ENCODE measurements around the gene AADAC. TPM values are rescaled to one million over a fixed set of nuclear protein-coding genes. Genes with fewer than 3 reads are reported as not detected.

AADAC gene
- polyA plus RNA-seq, 1 of the 3 experiments (the other 2 are of a cell fraction) = 1.2 TPM

GRCh38 chr3:151835751-151836525 is 22.0 kb downstream of the AADAC start:
- Histone ChIP-seq H3K4me3 (ENCODE audit: low read depth in 2 of 2, low read length in 1 of 2) (no peak overlapping the region), H3K4me1 (ENCODE audit: control insufficient read depth in 1 of 2, insufficient read depth in 2 of 2, low read depth in 1 of 2, low read length in 1 of 2) (peaks cover 0 to 26% of the 10 kb centered on the region in 2 experiments), H3K36me3 (replicated peaks in 1 of 2; ENCODE audit: control insufficient read depth in 1 of 2, insufficient read depth in 2 of 2, low read length in 1 of 2) (no peaks in the 10 kb centered on the region), H2AFZ (ENCODE audit: low read depth) (no peak overlapping the region), H3K9me2 (no peaks in the 10 kb centered on the region; the same call in 1 of the 2 replicates), H3F3A (replicated peaks; ENCODE audit: insufficient read depth) (peaks cover 38% of the 10 kb centered on the region), H3K27ac (ENCODE audit: low read depth in 2 of 2, low read length in 1 of 2) (peak overlapping the region; percentile 82 to 84; a peak in 3 of 4 replicates), H3K27me3 (ENCODE audit: insufficient read depth) (no peaks in the 10 kb centered on the region), H3K79me2 (ENCODE audit: insufficient read depth) (peaks cover 26% of the 10 kb centered on the region), H3K9me3 (no peaks in the 10 kb centered on the region), H3K4me2 (peak overlapping the region; percentile 18; the same call in 1 of the 2 replicates), H4K20me1 (ENCODE audit: insufficient read depth) (no peaks in the 10 kb centered on the region), H3K9ac (no peak overlapping the region)
- 29% methylated on average over 5 of the region's 5 CpGs for WGBS (ENCODE audit: low lambda C conversion rate)
- no peak for DNase-seq
- ChIA-PET POLR2A (no interaction called here), CTCF (interaction anchor here (1.2 to 4.4 kb wide), 5 partner anchors 12 to 667 kb away, joined by 3 to 45 read pairs (median 25); no protein-coding TSS in a partner anchor)
- TF ChIP-seq JUND (IDR thresholded peaks at IDR 0.05) = no peak
- TF ChIP-seq EP300 (IDR thresholded peaks at IDR 0.05; ENCODE audit: borderline replicate concordance in 1 of 2, low read depth in 1 of 2, low read length in 1 of 2) = no peak
- no peak for TF ChIP-seq TAF1 (IDR thresholded peaks at IDR 0.05; ENCODE audit: borderline replicate concordance, low read depth, low read length)
- no peak for TF ChIP-seq RCOR1 (IDR thresholded peaks at IDR 0.05; ENCODE audit: low read length)
- TF ChIP-seq TCF12 (IDR thresholded peaks at IDR 0.05) = 0 out of 2 replicates have a peak, but pooled peaks have one; percentile 4

DNA sequence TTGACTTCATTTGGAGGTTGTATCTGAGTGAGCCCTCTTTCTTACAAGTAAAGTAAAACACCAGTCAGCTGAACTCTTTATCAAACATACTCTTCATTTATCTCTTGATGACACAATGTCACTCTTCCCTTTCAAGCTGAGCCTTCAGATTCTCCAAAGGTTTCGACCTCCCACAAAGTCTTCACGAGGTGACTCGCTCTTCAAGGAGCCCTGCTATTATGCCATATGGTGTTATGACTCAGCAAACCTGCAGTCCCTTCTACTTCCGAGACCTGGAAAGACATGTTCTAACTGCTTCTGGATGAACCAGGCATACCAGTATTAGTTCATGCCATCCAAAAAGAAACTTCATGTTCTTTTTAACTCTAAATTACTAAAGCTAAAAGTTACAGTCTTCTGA is 23.1 kb downstream of the AADAC start:
- POLR2A ChIA-PET = no interaction called here
- 5% methylated on average over 4 of the region's 4 CpGs for WGBS (ENCODE audit: low lambda C conversion rate)
- TF ChIP-seq EP300 (IDR thresholded peaks at IDR 0.05; ENCODE audit: borderline replicate concordance in 1 of 2, low read depth in 1 of 2, low read length in 1 of 2) (no peak), FOSL2 (IDR thresholded peaks at IDR 0.05; ENCODE audit: borderline replicate concordance, low read depth) (peak; percentile 50; the same call in 1 of the 2 replicates), SMC3 (IDR thresholded peaks at IDR 0.05; ENCODE audit: low read depth, low read length) (no peak), NRF1 (IDR thresholded peaks at IDR 0.05; ENCODE audit: low read depth, low read length) (no peak), YY1 (IDR thresholded peaks at IDR 0.05; ENCODE audit: low read depth) (no peak), RFX5 (IDR thresholded peaks at IDR 0.05; ENCODE audit: low read length) (no peak), ELF1 (IDR thresholded peaks at IDR 0.05) (no peak), CTCF (IDR thresholded peaks at IDR 0.05) (no peak), JUND (IDR thresholded peaks at IDR 0.05) (peak; percentile 40; the same call in 1 of the 2 replicates), MAX (IDR thresholded peaks at IDR 0.05; ENCODE audit: low read depth) (0 out of 2 replicates have a peak, but pooled peaks have one; percentile 24), SIN3A (IDR thresholded peaks at IDR 0.05; ENCODE audit: borderline replicate concordance, low read depth, low read length) (no peak), FOXJ3 (CRISPR knock-in tag; IDR thresholded peaks at IDR 0.05) (no peak), GATA2 (CRISPR knock-in tag; IDR thresholded peaks at IDR 0.05) (no peak), MXI1 (IDR thresholded peaks at IDR 0.05; ENCODE audit: low read depth, low read length) (no peak), EZH2phosphoT487 (IDR thresholded peaks at IDR 0.05; ENCODE audit: borderline replicate concordance, low read depth) (no peak)
- TF ChIP-seq, protein P1, sequence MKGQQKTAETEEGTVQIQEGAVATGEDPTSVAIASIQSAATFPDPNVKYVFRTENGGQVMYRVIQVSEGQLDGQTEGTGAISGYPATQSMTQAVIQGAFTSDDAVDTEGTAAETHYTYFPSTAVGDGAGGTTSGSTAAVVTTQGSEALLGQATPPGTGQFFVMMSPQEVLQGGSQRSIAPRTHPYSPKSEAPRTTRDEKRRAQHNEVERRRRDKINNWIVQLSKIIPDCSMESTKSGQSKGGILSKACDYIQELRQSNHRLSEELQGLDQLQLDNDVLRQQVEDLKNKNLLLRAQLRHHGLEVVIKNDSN (IDR thresholded peaks at IDR 0.05; ENCODE audit: borderline replicate concordance, low read depth) = no peak
- TF ChIP-seq, protein P2, sequence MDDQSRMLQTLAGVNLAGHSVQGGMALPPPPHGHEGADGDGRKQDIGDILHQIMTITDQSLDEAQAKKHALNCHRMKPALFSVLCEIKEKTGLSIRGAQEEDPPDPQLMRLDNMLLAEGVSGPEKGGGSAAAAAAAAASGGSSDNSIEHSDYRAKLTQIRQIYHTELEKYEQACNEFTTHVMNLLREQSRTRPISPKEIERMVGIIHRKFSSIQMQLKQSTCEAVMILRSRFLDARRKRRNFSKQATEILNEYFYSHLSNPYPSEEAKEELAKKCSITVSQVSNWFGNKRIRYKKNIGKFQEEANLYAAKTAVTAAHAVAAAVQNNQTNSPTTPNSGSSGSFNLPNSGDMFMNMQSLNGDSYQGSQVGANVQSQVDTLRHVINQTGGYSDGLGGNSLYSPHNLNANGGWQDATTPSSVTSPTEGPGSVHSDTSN (IDR thresholded peaks at IDR 0.05) = peak; percentile 67; the same call in 1 of the 2 replicates
- TF ChIP-seq, protein P3, sequence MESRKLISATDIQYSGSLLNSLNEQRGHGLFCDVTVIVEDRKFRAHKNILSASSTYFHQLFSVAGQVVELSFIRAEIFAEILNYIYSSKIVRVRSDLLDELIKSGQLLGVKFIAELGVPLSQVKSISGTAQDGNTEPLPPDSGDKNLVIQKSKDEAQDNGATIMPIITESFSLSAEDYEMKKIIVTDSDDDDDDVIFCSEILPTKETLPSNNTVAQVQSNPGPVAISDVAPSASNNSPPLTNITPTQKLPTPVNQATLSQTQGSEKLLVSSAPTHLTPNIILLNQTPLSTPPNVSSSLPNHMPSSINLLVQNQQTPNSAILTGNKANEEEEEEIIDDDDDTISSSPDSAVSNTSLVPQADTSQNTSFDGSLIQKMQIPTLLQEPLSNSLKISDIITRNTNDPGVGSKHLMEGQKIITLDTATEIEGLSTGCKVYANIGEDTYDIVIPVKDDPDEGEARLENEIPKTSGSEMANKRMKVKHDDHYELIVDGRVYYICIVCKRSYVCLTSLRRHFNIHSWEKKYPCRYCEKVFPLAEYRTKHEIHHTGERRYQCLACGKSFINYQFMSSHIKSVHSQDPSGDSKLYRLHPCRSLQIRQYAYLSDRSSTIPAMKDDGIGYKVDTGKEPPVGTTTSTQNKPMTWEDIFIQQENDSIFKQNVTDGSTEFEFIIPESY (IDR thresholded peaks at IDR 0.05; ENCODE audit: borderline replicate concordance, low read depth) = no peak

More for the DNA sequence above, 23.1 kb downstream of the AADAC start:
- Histone ChIP-seq H3K4me3 (ENCODE audit: low read depth in 2 of 2, low read length in 1 of 2) (no peak overlapping the region), H3K9me3 (no peaks in the 10 kb centered on the region), H3F3A (replicated peaks; ENCODE audit: insufficient read depth) (peaks cover 47% of the 10 kb centered on the region), H2AFZ (ENCODE audit: low read depth) (0 out of 2 replicates have a peak overlapping the region, but pooled peaks have one; percentile 20), H3K27me3 (ENCODE audit: insufficient read depth) (no peaks in the 10 kb centered on the region), H3K9me2 (no peaks in the 10 kb centered on the region; the same call in 1 of the 2 replicates), H3K79me2 (ENCODE audit: insufficient read depth) (peaks cover 19% of the 10 kb centered on the region), H4K20me1 (ENCODE audit: insufficient read depth) (no peaks in the 10 kb centered on the region), H3K36me3 (replicated peaks in 1 of 2; ENCODE audit: control insufficient read depth in 1 of 2, insufficient read depth in 2 of 2, low read length in 1 of 2) (peaks cover 0 to 5% of the 10 kb centered on the region in 2 experiments), H3K27ac (ENCODE audit: low read depth in 2 of 2, low read length in 1 of 2) (peak overlapping the region; percentile 82 to 84), H3K4me2 (peak overlapping the region; percentile 48; the same call in 1 of the 2 replicates), H3K9ac (peak overlapping the region; percentile 42; the same call in 1 of the 2 replicates), H3K4me1 (ENCODE audit: control insufficient read depth in 1 of 2, insufficient read depth in 2 of 2, low read depth in 1 of 2, low read length in 1 of 2) (peaks cover 0 to 26% of the 10 kb centered on the region in 2 experiments)
- DNase-seq = no peak
- CTCF ChIA-PET = interaction anchor here (1.0 to 4.4 kb wide), 7 partner anchors 13 to 669 kb away, joined by 3 to 45 read pairs (median 5); partner anchors contain the start of gene AADAC

All from SK-N-SH (cell line).